Activated CD8-positive, alpha-beta T cell treated with anti-CD3 and anti-CD28 coated beads, Interleukin-2, amount 10 ng/mL, durations not matched to agents 7 days and 5 days (primary cell): ENCODE measurements around the gene SUFU. TPM values are rescaled to one million over a fixed set of nuclear protein-coding genes. Genes with fewer than 3 reads are reported as not detected.
A peak's percentile ranks its signal among the peaks of the same experiment; 100 is the strongest.

Experiments used
- ATAC-seq: fragments of 150-1000 bp; cut with Tn5 transposase; one replicate; pipeline ENCODE4 v1.10.0; 2021; ENCODE audit warnings: moderate library complexity
- CTCF ChIA-PET: fragments of 350-600 bp; sonication (Branson Sonifier 250); formaldehyde crosslinking; loops from one replicate; lab custom pipeline; 2021; ENCODE audit warnings: antibody characterized with exemption; lab: Charles Lee
- POLR2A ChIA-PET: fragments of 350-600 bp; sonication (Branson Sonifier 250); formaldehyde crosslinking; loops from one replicate; lab custom pipeline; 2021; ENCODE audit warnings: antibody characterized with exemption; lab: Charles Lee
- DNase-seq: peaks from one replicate; pipeline ENCODE4 v3.0.0-alpha.2; 2020
- H3K27ac Mint-ChIP-seq: one replicate; pipeline ENCODE4 v1.8.0; 2021; ENCODE audit warnings: mild to moderate bottlenecking, mixed read lengths
- H3K27me3 Mint-ChIP-seq: one replicate; pipeline ENCODE4 v1.8.0; 2021; ENCODE audit warnings: low read depth, mixed read lengths
- H3K36me3 Mint-ChIP-seq: one replicate; pipeline ENCODE4 v1.8.0; 2021; ENCODE audit warnings: low read depth, mixed read lengths
- H3K4me1 Mint-ChIP-seq: one replicate; pipeline ENCODE4 v1.8.0; 2021; ENCODE audit warnings: low read depth, mixed read lengths
- H3K4me3 Mint-ChIP-seq: one replicate; pipeline ENCODE4 v1.8.0; 2021; ENCODE audit warnings: mild to moderate bottlenecking, mixed read lengths
- H3K9me3 Mint-ChIP-seq: one replicate; pipeline ENCODE4 v1.8.0; 2022; ENCODE audit warnings: mixed read lengths; ENCODE audit not compliant: insufficient read depth
- total RNA-seq, 2 experiments: library from RNA; stranded (reverse); gene quantifications; one replicate each; pipeline ENCODE4 v1.2.3, GENCODE V29; 2021

The SUFU gene
- total RNA-seq, 2 experiments from 2014 or later = 10.6 to 12.0 TPM

GRCh38 chr10:102670065-102670670, 166.4 kb downstream of the SUFU start:
- Mint-ChIP-seq H3K4me1 (peaks cover 47% of the 10 kb centered on the region), H3K36me3 (no peaks in the 10 kb centered on the region), H3K27ac (no peak overlapping the region), H3K27me3 (no peaks in the 10 kb centered on the region), H3K9me3 (no peaks in the 10 kb centered on the region), H3K4me3 (no peak overlapping the region)
- CTCF ChIA-PET = interaction anchor here (1.1 to 4.1 kb wide), 29 partner anchors 9 to 209 kb away, joined by 3 to 61 read pairs (median 6); partner anchors contain the start of genes ACTR1A, ARL3, SFXN2 and TRIM8
- DNase-seq = no peak
- POLR2A ChIA-PET = interaction anchor here (1.3 to 3.2 kb wide), 4 partner anchors 10 to 44 kb away, joined by 3 to 35 read pairs (median 8); partner anchors contain the start of genes ARL3, SFXN2 and TRIM8
- no peak for ATAC-seq

- CTCF ChIA-PET = interaction anchor here (1.2 to 4.1 kb wide), 15 partner anchors 8 to 73 kb away, joined by 3 to 61 read pairs (median 8); partner anchors contain the start of genes ARL3, SFXN2, TRIM8 and WBP1L
- H3K27me3 Mint-ChIP-seq = no peaks in the 10 kb centered on the region
- H3K27ac Mint-ChIP-seq = no peak overlapping the region
- peaks cover 55% of the 10 kb centered on the region for H3K4me1 Mint-ChIP-seq
- peaks cover 2% of the 10 kb centered on the region for H3K36me3 Mint-ChIP-seq
- H3K4me3 Mint-ChIP-seq = no peak overlapping the region
- ATAC-seq = no peak
- POLR2A ChIA-PET = interaction anchor here (1.3 to 3.2 kb wide), 3 partner anchors 10 to 43 kb away, joined by 3 to 35 read pairs (median 8); partner anchors contain the start of genes ARL3, SFXN2 and TRIM8
- no peaks in the 10 kb centered on the region for H3K9me3 Mint-ChIP-seq
- no peak for DNase-seq
These were observed 167.2 kb downstream of the SUFU start for GRCh38 chr10:102670871-102671434.

- POLR2A ChIA-PET = interaction anchor here (0.5 to 3.3 kb wide), 6 partner anchors 9 to 178 kb away, joined by 3 to 24 read pairs (median 5); partner anchors contain the start of genes ARL3, SFXN2 and TRIM8
- ATAC-seq (no peak), DNase-seq (no peak)
- peak overlapping the region; percentile 87 for H3K27ac Mint-ChIP-seq
- no peaks in the 10 kb centered on the region for H3K27me3 Mint-ChIP-seq
- H3K9me3 Mint-ChIP-seq = no peaks in the 10 kb centered on the region
- peaks cover 5% of the 10 kb centered on the region for H3K36me3 Mint-ChIP-seq
- CTCF ChIA-PET = interaction anchor here (1.0 to 4.6 kb wide), 10 partner anchors 10 to 62 kb away, joined by 3 to 61 read pairs (median 6); partner anchors contain the start of genes ARL3, SFXN2 and TRIM8
- H3K4me1 Mint-ChIP-seq = peaks cover 54% of the 10 kb centered on the region
- peak overlapping the region; percentile 70 for H3K4me3 Mint-ChIP-seq
These were observed 169.6 kb downstream of the SUFU start for GRCh38 chr10:102673236-102673818.

GRCh38 chr10:102673819-102674511, 170.2 kb downstream of the SUFU start:
- Mint-ChIP-seq H3K4me1 (peaks cover 52% of the 10 kb centered on the region), H3K4me3 (peak overlapping the region; percentile 70)

GRCh38 chr10:102674566-102674965, 170.8 kb downstream of the SUFU start:
- peak overlapping the region; percentile 87 for H3K27ac Mint-ChIP-seq
- peak; percentile 60 for ATAC-seq

More at GRCh38 chr10:102673819-102674511, 170.2 kb downstream of the SUFU start:
- peaks cover 5% of the 10 kb centered on the region for H3K36me3 Mint-ChIP-seq
- peak; percentile 89 for DNase-seq
- H3K27me3 Mint-ChIP-seq = no peaks in the 10 kb centered on the region
- ChIA-PET CTCF (interaction anchor here (1.0 to 4.6 kb wide), 11 partner anchors 10 to 62 kb away, joined by 3 to 61 read pairs (median 5); partner anchors contain the start of genes ARL3, SFXN2 and TRIM8), POLR2A (interaction anchor here (0.8 to 3.3 kb wide), 7 partner anchors 10 to 139 kb away, joined by 3 to 24 read pairs (median 5); partner anchors contain the start of genes ARL3, SFXN2 and TRIM8)
- H3K9me3 Mint-ChIP-seq = no peaks in the 10 kb centered on the region
- ATAC-seq = peak; percentile 93
- H3K27ac Mint-ChIP-seq = peak overlapping the region; percentile 87

GRCh38 chr10:102675011-102675665, 171.4 kb downstream of the SUFU start:
- peak overlapping the region; percentile 70 for H3K4me3 Mint-ChIP-seq
- peak overlapping the region; percentile 87 for H3K27ac Mint-ChIP-seq
- no peaks in the 10 kb centered on the region for H3K27me3 Mint-ChIP-seq

More at GRCh38 chr10:102674566-102674965, 170.8 kb downstream of the SUFU start:
- Mint-ChIP-seq H3K4me1 (peaks cover 47% of the 10 kb centered on the region), H3K9me3 (no peaks in the 10 kb centered on the region), H3K36me3 (peaks cover 5% of the 10 kb centered on the region), H3K27me3 (no peaks in the 10 kb centered on the region), H3K4me3 (peak overlapping the region; percentile 70)
- DNase-seq = peak; percentile 44
- CTCF ChIA-PET = interaction anchor here (1.0 to 4.6 kb wide), 11 partner anchors 9 to 38 kb away, joined by 3 to 61 read pairs (median 5); partner anchors contain the start of genes ARL3, SFXN2 and TRIM8
- POLR2A ChIA-PET = interaction anchor here (0.8 to 3.3 kb wide), 8 partner anchors 10 to 138 kb away, joined by 3 to 24 read pairs (median 5); partner anchors contain the start of genes ARL3, SFXN2 and TRIM8

GRCh38 chr10:102675666-102676533, 172.1 kb downstream of the SUFU start:
- H3K36me3 Mint-ChIP-seq = peaks cover 5% of the 10 kb centered on the region
- DNase-seq (no peak), ATAC-seq (no peak)
- no peaks in the 10 kb centered on the region for H3K27me3 Mint-ChIP-seq
- peak overlapping the region; percentile 65 for H3K27ac Mint-ChIP-seq
- peaks cover 45% of the 10 kb centered on the region for H3K4me1 Mint-ChIP-seq
- H3K4me3 Mint-ChIP-seq = no peak overlapping the region
- POLR2A ChIA-PET = interaction anchor here (0.8 to 3.3 kb wide), 6 partner anchors 11 to 38 kb away, joined by 3 to 24 read pairs (median 5); partner anchors contain the start of genes ARL3, SFXN2 and TRIM8
- no peaks in the 10 kb centered on the region for H3K9me3 Mint-ChIP-seq
- CTCF ChIA-PET = interaction anchor here (1.0 to 4.6 kb wide), 11 partner anchors 8 to 171 kb away, joined by 3 to 61 read pairs (median 5); partner anchors contain the start of genes ARL3, SFXN2 and TRIM8

More at GRCh38 chr10:102675011-102675665, 171.4 kb downstream of the SUFU start:
- H3K36me3 Mint-ChIP-seq = peaks cover 5% of the 10 kb centered on the region
- DNase-seq (no peak), ATAC-seq (no peak)
- peaks cover 42% of the 10 kb centered on the region for H3K4me1 Mint-ChIP-seq
- H3K9me3 Mint-ChIP-seq = no peaks in the 10 kb centered on the region
- CTCF ChIA-PET = interaction anchor here (1.0 to 4.6 kb wide), 13 partner anchors 8 to 170 kb away, joined by 3 to 61 read pairs (median 5); partner anchors contain the start of genes ARL3, SFXN2 and TRIM8
- POLR2A ChIA-PET = interaction anchor here (0.8 to 3.3 kb wide), 8 partner anchors 10 to 138 kb away, joined by 3 to 24 read pairs (median 4); partner anchors contain the start of genes ARL3, SFXN2 and TRIM8

- H3K4me3 Mint-ChIP-seq = no peak overlapping the region
- CTCF ChIA-PET = interaction anchor here (1.5 to 4.6 kb wide), 4 partner anchors 15 to 42 kb away, joined by 4 to 61 read pairs (median 26); partner anchors contain the start of genes ARL3, SFXN2 and TRIM8
- no peaks in the 10 kb centered on the region for H3K9me3 Mint-ChIP-seq
- H3K36me3 Mint-ChIP-seq = peaks cover 10% of the 10 kb centered on the region
- H3K27ac Mint-ChIP-seq = no peak overlapping the region
- ATAC-seq = no peak
- POLR2A ChIA-PET = interaction anchor here (0.6 to 1.4 kb wide), 2 partner anchors 27 to 36 kb away, joined by 3 to 4 read pairs; no protein-coding TSS in a partner anchor
- H3K27me3 Mint-ChIP-seq = no peaks in the 10 kb centered on the region
- no peak for DNase-seq
- H3K4me1 Mint-ChIP-seq = peaks cover 51% of the 10 kb centered on the region
These were observed 173.0 kb downstream of the SUFU start for GRCh38 chr10:102676534-102677315.
